Motor neuron (in vitro differentiated cells): Measurements from ENCODE around the gene PDE2A. TPM values are rescaled to one million over a fixed set of nuclear protein-coding genes. Genes with fewer than 3 reads are reported as not detected.

Experiments
- ATAC-seq, 8 experiments: fragments of 200-7000 bp; cut with Tn5 transposase; replicated peaks in 6 of 8; 2 replicates each; pipeline ENCODE4 v1.8.0; 2021; ENCODE audit warnings: mild to moderate bottlenecking in 8 of 8, moderate library complexity in 8 of 8
- H3K27ac ChIP-seq, 2 donors: fragments of 250-450 bp; sonication (Bioruptor Pico); 2 replicates each; pipeline ENCODE4 v1.9.0; 2021; ENCODE audit warnings: antibody characterized with exemption in 2 of 2, mild to moderate bottlenecking in 2 of 2, moderate library complexity in 1 of 2
- H3K4me1 ChIP-seq, 2 donors: fragments of 250-450 bp; sonication (Bioruptor Pico); replicated peaks in 1 of 2; 2 replicates each; pipeline ENCODE4 v1.6.1; 2021; ENCODE audit warnings: antibody characterized with exemption in 2 of 2, mild to moderate bottlenecking in 2 of 2, moderate library complexity in 1 of 2
- H3K4me3 ChIP-seq, 5 donors: fragments of 250-450 bp; sonication (Bioruptor Pico); 2 replicates each; pipeline ENCODE4 v1.9.0; 2021; ENCODE audit warnings: antibody characterized with exemption in 5 of 5, mild to moderate bottlenecking in 5 of 5, moderate library complexity in 4 of 5
- WGBS, 10 experiments: fragments of 450-650 bp; shearing (Covaris generic); methylation state at CpG; one replicate each; pipeline ENCODE4 v1.0.0; 2022; 5-methylcytosine and 5-hydroxymethylcytosine counted together
- in situ Hi-C, 9 experiments: fragments of 400-800 bp; cut with MboI; loops; one replicate each; pipeline ENCODE4 v1.15.0; 2021; ENCODE audit warnings: low sequenced_read_pairs in 9 of 9, low pct_unique_long_range_greater_than_20kb in 2 of 9; ENCODE audit not compliant: unreplicated experiment in 9 of 9
- total RNA-seq, 8 experiments: library from RNA; unstranded; fragments of 300-600 nt; gene quantifications; 2 replicates each; pipeline versions ENCODE4 v1.2.3 to v1.2.4, GENCODE V29; 2022

The PDE2A gene
- total RNA-seq, 8 experiments from 2014 or later: 1.5 to 58.7 (median 6.0) TPM

DNA sequence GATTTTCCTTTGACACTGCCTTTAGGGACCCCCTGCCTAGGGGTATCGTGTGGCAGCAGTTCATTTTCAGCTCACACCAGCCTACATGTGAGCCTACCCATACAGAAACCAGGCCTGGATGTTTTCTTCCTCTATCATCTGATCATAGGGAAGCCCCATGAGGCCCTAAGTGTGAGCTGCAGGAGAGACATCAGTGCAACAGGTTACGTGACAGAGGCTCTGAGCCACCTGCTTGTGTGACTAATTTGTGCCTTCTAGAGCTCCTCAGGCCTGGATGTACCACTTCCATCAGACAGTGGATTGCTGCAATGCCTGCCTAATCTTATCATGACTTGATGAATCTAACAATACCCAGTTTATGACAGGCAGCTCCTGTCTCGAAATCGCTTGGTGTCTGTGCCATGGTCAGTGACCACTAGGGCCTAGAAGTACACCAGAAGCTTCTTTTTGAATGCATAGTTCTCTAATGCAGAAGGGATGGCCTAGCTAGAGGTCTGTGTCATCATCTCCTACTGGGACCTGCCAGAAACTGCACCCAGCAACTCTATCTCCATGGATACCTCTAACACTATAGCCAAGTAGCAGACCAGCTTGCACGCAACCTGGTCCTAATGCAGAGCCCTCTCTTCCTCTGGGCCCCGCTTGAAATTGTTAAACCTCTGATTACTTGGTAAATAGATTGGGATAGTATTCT, 130.2 kb downstream of the PDE2A start:
- in situ Hi-C loops: no loop called here
- Histone ChIP-seq H3K4me3 (no peak overlapping the region), H3K27ac (no peak overlapping the region), H3K4me1 (peaks cover 0 to 11% of the 10 kb centered on the region in 2 donors)
- WGBS, 10 experiments: 50 to 100% (median 94%) methylated on average over 1 to 4 of the region's 6 CpGs; no CpG with 5 or more reads in 1 of the 10 experiments
- peak in 5 of 8 experiments; percentile 33 to 77 (median 62) for ATAC-seq

DNA sequence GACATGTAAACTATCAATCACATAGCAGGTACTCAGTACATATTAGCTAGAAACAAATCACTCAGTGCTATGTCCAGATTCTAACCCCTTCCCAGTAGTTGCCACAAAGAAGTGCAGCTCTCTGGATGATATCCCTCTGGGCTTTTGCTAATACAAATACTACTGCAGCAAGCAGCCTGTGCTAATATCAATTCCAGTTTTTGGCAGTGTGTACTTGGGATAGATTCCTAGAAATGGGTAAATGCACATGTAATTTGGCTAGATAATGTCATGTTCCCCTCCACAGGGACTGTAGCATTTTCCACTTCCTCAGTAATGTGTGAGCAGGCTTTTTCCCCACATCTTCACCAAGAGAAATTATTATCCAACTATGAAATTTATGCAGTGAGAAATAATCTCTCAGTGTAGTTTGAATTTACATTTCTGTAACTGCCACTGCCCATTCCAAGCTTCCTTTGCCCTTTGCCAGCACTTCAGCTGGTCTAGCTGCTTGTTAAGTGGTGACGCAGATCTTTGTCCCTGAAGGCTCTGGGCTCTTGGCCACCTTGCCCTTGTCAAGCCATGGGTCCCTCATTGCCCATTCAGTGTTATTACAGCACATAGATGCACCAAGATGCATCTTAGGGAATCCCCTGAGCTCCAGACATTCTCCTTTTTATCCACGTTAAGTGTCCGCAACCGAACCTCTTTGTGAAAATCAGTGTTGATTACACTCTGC, 132.8 kb downstream of the PDE2A start:
- Histone ChIP-seq H3K4me3 (no peak overlapping the region), H3K27ac (no peak overlapping the region), H3K4me1 (peaks cover 4 to 5% of the 10 kb centered on the region in 2 donors)
- WGBS, 10 experiments: 70 to 100% (median 93%) methylated on average over 1 to 4 of the region's 4 CpGs; no CpG with 5 or more reads in 3 of the 10 experiments
- peak in 1 of 8 experiments; percentile 27 for ATAC-seq
- in situ Hi-C loops: no loop called here

DNA sequence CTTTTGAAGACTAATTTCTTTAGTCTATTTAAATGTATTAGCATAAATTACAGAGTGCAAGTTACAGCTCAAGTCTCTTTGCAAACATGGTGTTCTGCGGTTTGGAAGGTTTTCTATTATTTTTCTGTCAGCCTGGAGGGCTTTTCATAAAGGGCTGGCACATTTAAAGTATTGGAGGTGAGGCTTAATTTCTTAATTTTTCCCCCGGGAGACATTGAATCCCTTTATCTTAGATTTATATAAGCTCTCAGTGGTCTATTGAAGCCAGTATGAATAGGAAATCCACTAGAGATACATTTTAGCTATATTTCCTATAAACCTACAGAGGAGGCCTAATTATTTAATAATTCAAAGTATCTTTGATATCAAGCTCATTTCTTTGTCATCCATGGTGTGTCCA, 137.2 kb downstream of the PDE2A start:
- H3K27ac ChIP-seq: no peak overlapping the region
- no peak overlapping the region for H3K4me3 ChIP-seq
- no peak for ATAC-seq
- in situ Hi-C loops: no loop called here
- peaks cover 0 to 8% of the 10 kb centered on the region in 2 donors for H3K4me1 ChIP-seq
- WGBS, 10 experiments: 43 to 100% (median 72%) methylated on average over 1 to 2 of the region's 2 CpGs; no CpG with 5 or more reads in 1 of the 10 experiments

DNA sequence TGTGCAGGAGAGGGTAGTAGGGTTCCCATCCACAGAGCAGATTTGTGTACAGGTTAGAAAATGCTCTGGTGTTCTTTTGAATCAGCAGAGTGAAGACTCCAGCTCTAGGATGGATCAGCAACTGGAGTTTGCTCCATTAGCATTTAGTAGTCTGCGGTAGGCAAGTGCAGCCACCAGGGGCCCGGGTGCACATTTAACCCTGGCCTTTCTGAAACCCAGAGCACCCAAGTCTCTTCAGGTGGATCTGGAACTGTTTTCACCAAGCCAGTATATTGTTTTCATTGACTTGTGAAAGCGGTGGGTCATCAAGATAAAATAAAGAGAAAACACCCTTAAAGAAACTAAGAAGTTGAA, 139.1 kb downstream of the PDE2A start:
- peak in 3 of 8 experiments; percentile 87 to 92 (median 89) for ATAC-seq
- in situ Hi-C loops: no loop called here
- Histone ChIP-seq H3K4me3 (no peak overlapping the region), H3K27ac (no peak overlapping the region), H3K4me1 (peaks cover 0 to 8% of the 10 kb centered on the region in 2 donors)
- WGBS, 10 experiments: 0 to 83% (median 27%) methylated on average over 1 to 3 of the region's 3 CpGs; no CpG with 5 or more reads in 1 of the 10 experiments

DNA sequence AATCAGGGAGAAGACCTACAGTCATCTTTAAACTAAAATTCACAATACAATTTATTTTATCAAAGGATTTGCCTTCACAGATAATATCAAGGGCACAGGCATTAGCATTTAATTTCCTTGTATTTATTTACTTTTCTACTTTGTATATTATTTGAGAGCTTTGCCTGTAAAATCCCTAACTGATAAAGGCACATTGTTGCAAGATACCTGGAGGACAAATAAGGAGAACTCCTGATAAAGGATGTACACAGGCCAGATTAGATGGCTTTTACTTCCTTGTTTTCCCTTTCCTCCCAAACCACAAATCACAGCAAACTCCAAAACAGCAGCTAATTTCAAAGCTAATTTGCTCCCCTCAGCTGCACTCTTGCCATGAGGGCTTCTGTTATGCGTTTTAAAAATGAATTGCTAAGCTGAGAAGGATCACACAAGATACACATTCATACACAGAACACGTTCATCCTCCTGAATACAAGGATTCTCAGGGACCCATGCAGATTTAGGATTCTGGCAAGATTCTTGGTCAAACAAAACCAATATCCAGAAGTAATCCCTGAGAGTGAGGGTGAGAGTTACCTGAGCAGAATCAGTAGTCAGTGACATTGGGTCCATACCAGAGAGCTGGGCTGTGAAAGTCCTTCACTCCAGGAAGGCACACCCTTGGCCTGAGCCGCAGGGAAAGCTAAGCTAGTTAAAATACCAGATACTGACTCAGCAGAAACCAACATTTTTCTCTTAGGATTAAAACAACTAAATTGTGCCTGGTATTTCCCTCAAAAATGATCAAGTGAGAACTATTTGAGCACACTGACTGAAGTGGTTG, 139.6 kb downstream of the PDE2A start:
- in situ Hi-C loops: no loop called here
- H3K4me3 ChIP-seq: no peak overlapping the region
- ATAC-seq: peak in 3 of 8 experiments; percentile 94 to 95 (median 95)
- peaks cover 0 to 8% of the 10 kb centered on the region in 2 donors for H3K4me1 ChIP-seq
- WGBS, 10 experiments: 0 to 83% (median 32%) methylated on average over 1 to 3 of the region's 3 CpGs; no CpG with 5 or more reads in 2 of the 10 experiments
- H3K27ac ChIP-seq: no peak overlapping the region

DNA sequence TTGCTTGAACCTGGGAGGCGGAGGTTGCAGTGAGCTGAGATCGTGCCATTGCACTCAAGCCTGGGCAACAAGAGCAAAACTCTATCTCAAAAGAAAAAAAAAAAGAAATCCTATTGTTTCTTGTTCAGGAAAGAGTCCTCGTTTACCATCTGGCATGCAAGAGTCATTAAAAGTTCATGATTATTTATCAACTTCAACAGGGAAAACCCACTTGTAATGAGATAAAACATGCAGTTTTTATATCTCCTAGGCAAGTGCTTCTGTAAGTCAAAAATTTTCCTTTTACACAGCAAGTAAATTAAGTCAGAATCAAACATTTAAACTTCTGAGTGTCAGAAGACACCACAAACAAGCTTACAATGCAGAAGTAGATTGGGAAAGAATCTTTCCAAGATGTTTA, 145.2 kb downstream of the PDE2A start:
- Histone ChIP-seq H3K4me3 (no peak overlapping the region), H3K4me1 (no peaks in the 10 kb centered on the region), H3K27ac (no peak overlapping the region)
- in situ Hi-C loops: no loop called here
- ATAC-seq: peak in 3 of 8 experiments; percentile 23 to 72 (median 24)
- 0 to 79% (median 50%) methylated on average over 1 to 3 of the region's 3 CpGs; no CpG with 5 or more reads in 3 of the 10 experiments for WGBS, 10 experiments

DNA sequence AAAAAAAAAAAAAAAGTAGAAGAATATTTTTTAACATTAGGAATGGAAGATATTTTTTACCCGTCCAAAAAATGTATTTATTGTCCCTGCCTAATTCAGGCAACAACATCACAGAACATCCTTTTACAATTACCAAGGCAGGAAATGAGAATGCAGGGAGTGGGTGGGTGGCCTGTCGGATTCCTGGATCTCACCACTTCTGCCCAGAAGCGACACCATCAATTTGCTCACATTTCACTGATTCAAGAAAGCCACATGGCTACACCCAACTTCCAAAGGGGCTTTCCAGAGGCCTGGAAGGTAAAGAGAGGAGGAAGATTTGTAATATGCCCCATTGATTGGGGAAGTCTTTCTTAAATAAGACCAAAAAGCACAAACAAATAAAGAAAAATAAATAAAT, 146.1 kb downstream of the PDE2A start:
- Histone ChIP-seq H3K4me1 (no peaks in the 10 kb centered on the region), H3K27ac (no peak overlapping the region), H3K4me3 (no peak overlapping the region)
- in situ Hi-C loops: no loop called here
- ATAC-seq: peak in 2 of 8 experiments; percentile 17 to 59
- 40 to 100% (median 97%) methylated on average over 1 to 3 of the region's 3 CpGs; no CpG with 5 or more reads in 4 of the 10 experiments for WGBS, 10 experiments

Other genes with a start within 250 kb of the PDE2A start
- 10 to 100 TPM; 16.2 to 31.0 (median 21.6) TPM for gene CLPB, start 239.9 kb downstream of the PDE2A start, total RNA-seq
- gene ARAP1, start 78.0 kb upstream of the PDE2A start, total RNA-seq: 10 to 100 TPM in 7 of 8 experiments, 1 to 10 TPM in 1; 8.7 to 64.6 (median 28.4) TPM
- gene STARD10, start 119.6 kb upstream of the PDE2A start, total RNA-seq: 10 to 100 TPM in 6 of 8 experiments, 1 to 10 TPM in 2; 7.8 to 26.9 (median 15.7) TPM
- 10 to 100 TPM in 2 of 8 experiments, 1 to 10 TPM in 6; 3.4 to 17.4 (median 5.0) TPM for gene ATG16L2, start 140.0 kb upstream of the PDE2A start, total RNA-seq